AG04449 (cell line): Measurements from ENCODE around the gene RPUSD1.

Experiments
- CTCF ChIA-PET: fragments of 350-600 bp; formaldehyde crosslinking; extraction: SDS; loops from one replicate; lab custom pipeline; 2021; ENCODE audit warnings: antibody characterized with exemption; lab: Yijun Ruan, JAX
- POLR2A ChIA-PET: fragments of 400-600, 350-600 bp; formaldehyde crosslinking; extraction: SDS; loops from one replicate; lab custom pipeline; 2020; ENCODE audit warnings: antibody characterized with exemption, inconsistent platforms; lab: Yijun Ruan, JAX
- DNase-seq: peaks from one replicate; pipeline ENCODE4 v3.0.0-alpha.2; 2010; ENCODE audit warnings: low read depth, low spot score
- H3K4me3 ChIP-seq: 2 replicates; pipeline ENCODE4 v1.5.1; 2011; ENCODE audit warnings: low read depth, mild to moderate bottlenecking, control low read depth, low read length
- TF ChIP-seq, protein P1 (sequence below): IDR thresholded peaks from one replicate; pipeline ENCODE4 v1.5.1; 2011; ENCODE audit warnings: mild to moderate bottlenecking, moderate library complexity, low read length, control low read depth, inconsistent platforms; ENCODE audit not compliant: insufficient read depth; ENCODE audit errors: missing control alignments

Gene RPUSD1

GRCh38 chr16:794091-794822 lies 6.1 kb upstream of the RPUSD1 start:
- DNase-seq = no peak
- TF ChIP-seq, protein P1, sequence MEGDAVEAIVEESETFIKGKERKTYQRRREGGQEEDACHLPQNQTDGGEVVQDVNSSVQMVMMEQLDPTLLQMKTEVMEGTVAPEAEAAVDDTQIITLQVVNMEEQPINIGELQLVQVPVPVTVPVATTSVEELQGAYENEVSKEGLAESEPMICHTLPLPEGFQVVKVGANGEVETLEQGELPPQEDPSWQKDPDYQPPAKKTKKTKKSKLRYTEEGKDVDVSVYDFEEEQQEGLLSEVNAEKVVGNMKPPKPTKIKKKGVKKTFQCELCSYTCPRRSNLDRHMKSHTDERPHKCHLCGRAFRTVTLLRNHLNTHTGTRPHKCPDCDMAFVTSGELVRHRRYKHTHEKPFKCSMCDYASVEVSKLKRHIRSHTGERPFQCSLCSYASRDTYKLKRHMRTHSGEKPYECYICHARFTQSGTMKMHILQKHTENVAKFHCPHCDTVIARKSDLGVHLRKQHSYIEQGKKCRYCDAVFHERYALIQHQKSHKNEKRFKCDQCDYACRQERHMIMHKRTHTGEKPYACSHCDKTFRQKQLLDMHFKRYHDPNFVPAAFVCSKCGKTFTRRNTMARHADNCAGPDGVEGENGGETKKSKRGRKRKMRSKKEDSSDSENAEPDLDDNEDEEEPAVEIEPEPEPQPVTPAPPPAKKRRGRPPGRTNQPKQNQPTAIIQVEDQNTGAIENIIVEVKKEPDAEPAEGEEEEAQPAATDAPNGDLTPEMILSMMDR = no peak
- no peak overlapping the region for H3K4me3 ChIP-seq
- CTCF ChIA-PET = interaction anchor here (1.5 kb wide), 1 partner anchor 9 kb away, joined by 4 read pairs; no protein-coding TSS in a partner anchor
- POLR2A ChIA-PET = no interaction called here

GRCh38 chr16:793414-793813 lies 5.2 kb upstream of the RPUSD1 start:
- TF ChIP-seq, protein P1 = no peak
- ChIA-PET CTCF (no interaction called here), POLR2A (no interaction called here)
- no peak for DNase-seq
- no peak overlapping the region for H3K4me3 ChIP-seq

- POLR2A ChIA-PET = no interaction called here
- CTCF ChIA-PET = no interaction called here
- H3K4me3 ChIP-seq = no peak overlapping the region
- TF ChIP-seq, protein P1 = no peak
- no peak for DNase-seq
These were observed 4.2 kb upstream of the RPUSD1 start for GRCh38 chr16:792221-792995.

DNA sequence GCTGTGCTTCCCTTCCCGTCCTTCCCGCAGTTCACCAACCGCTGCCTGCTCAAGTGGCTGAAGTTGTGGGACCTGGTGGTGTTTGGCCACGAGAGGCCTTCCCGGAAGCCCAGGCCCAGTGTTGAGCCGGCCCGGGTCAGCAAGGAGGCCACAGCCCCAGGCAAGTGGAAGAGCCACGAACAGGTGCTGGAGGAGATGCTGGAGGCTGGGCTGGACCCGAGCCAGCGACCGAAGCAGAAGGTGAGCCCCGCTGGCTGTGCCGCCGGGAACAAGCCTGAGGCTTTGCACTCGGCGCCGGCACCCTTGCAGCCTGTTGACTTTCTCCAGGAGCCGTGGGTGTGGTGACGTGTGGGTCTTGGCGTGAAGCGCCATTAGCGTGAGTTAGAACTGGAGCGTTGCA lies 3.0 kb upstream of the RPUSD1 start:
- no peak overlapping the region for H3K4me3 ChIP-seq
- no peak for DNase-seq
- ChIA-PET CTCF (no interaction called here), POLR2A (no interaction called here)
- TF ChIP-seq, protein P1 = no peak

GRCh38 chr16:790086-790485 lies 1.9 kb upstream of the RPUSD1 start:
- TF ChIP-seq, protein P1 = no peak
- POLR2A ChIA-PET = no interaction called here
- no peak for DNase-seq
- CTCF ChIA-PET = interaction anchor here (1.6 kb wide), 1 partner anchor 267 kb away, joined by 6 read pairs; no protein-coding TSS in a partner anchor
- H3K4me3 ChIP-seq = no peak overlapping the region
